GM19240 (cell line): ENCODE measurements around the gene MEIS1.

Source experiments
- DNase-seq: peaks from one replicate; pipeline ENCODE4 v3.0.0; 2011; ENCODE audit warnings: low spot score; ENCODE audit not compliant: insufficient read length

The MEIS1 gene

GRCh38 chr2:66506265-66506664, 71.3 kb downstream of the MEIS1 start:
- DNase-seq: no peak

GRCh38 chr2:66507673-66508201, 72.8 kb downstream of the MEIS1 start:
- DNase-seq: no peak

GRCh38 chr2:66508484-66509071, 73.7 kb downstream of the MEIS1 start:
- DNase-seq: no peak

- no peak for DNase-seq
These were observed 74.4 kb downstream of the MEIS1 start for GRCh38 chr2:66509326-66509811.

GRCh38 chr2:66512626-66513025, 77.7 kb downstream of the MEIS1 start:
- no peak for DNase-seq

- no peak for DNase-seq
These were observed 80.8 kb downstream of the MEIS1 start for GRCh38 chr2:66515743-66516142.

- no peak for DNase-seq
These were observed 81.6 kb downstream of the MEIS1 start for GRCh38 chr2:66516499-66516898.

GRCh38 chr2:66517772-66518171, 82.8 kb downstream of the MEIS1 start:
- DNase-seq: no peak

- DNase-seq: no peak
These were observed 84.4 kb downstream of the MEIS1 start for GRCh38 chr2:66519264-66519843.

GRCh38 chr2:66521291-66521922, 86.5 kb downstream of the MEIS1 start:
- no peak for DNase-seq

GRCh38 chr2:66522611-66523376, 87.9 kb downstream of the MEIS1 start:
- no peak for DNase-seq

- no peak for DNase-seq
These were observed 88.5 kb downstream of the MEIS1 start for GRCh38 chr2:66523377-66523969.

GRCh38 chr2:66523990-66524389, 89.1 kb downstream of the MEIS1 start:
- no peak for DNase-seq

- no peak for DNase-seq
These were observed 90.7 kb downstream of the MEIS1 start for GRCh38 chr2:66525606-66526005.

- no peak for DNase-seq
These were observed 91.3 kb downstream of the MEIS1 start for GRCh38 chr2:66526180-66526579.

GRCh38 chr2:66528974-66529724, 94.2 kb downstream of the MEIS1 start:
- DNase-seq: no peak

- DNase-seq: no peak
These were observed 95.7 kb downstream of the MEIS1 start for GRCh38 chr2:66530651-66531050.

- DNase-seq: no peak
These were observed 96.2 kb downstream of the MEIS1 start for GRCh38 chr2:66531155-66531554.

- no peak for DNase-seq
These were observed 96.6 kb downstream of the MEIS1 start for GRCh38 chr2:66531567-66531966.

- DNase-seq: no peak
These were observed 98.3 kb downstream of the MEIS1 start for GRCh38 chr2:66532972-66533868.
